Bronchial epithelial cell (primary cell): ENCODE results near the gene CNTF. TPM values are rescaled to one million over a fixed set of nuclear protein-coding genes. Genes with fewer than 3 reads are reported as not detected.
"Not testable (repeated sequence)": the region's sequence is repeated elsewhere in the genome, so short reads cannot be mapped to it uniquely, and the experiment has no call there.

Source experiments
- DNase-seq: peaks from one replicate; pipeline ENCODE4 v3.0.0-alpha.2; 2010; ENCODE audit warnings: low read depth
- FAIRE-seq: peaks from 2 replicates; lab custom pipeline; 2011; peaks lifted over from hg19 to GRCh38; lab: Jason Lieb, UNC
- H3K27me3 ChIP-seq: 2 replicates; pipeline ENCODE4 v1.5.1; 2011; ENCODE audit warnings: low read length; ENCODE audit not compliant: control insufficient read depth, insufficient read depth
- H3K36me3 ChIP-seq: 2 replicates; pipeline ENCODE4 v1.5.1; 2011; ENCODE audit warnings: low read length; ENCODE audit not compliant: control insufficient read depth, insufficient read depth
- H3K4me3 ChIP-seq: 2 replicates; pipeline ENCODE4 v1.5.1; 2011; ENCODE audit warnings: mild to moderate bottlenecking, low read depth, low read length, control low read depth
- CTCF ChIP-seq: IDR thresholded peaks from 2 replicates; pipeline ENCODE4 v1.5.1; 2011; ENCODE audit warnings: mild to moderate bottlenecking, moderate library complexity, low read length, control low read depth, inconsistent platforms; ENCODE audit not compliant: insufficient read depth, severe bottlenecking
- total RNA-seq: library from RNA; depleted of rRNA; stranded (reverse); fragments of >200 nt; gene quantifications from 2 replicates; pipeline ENCODE4 v1.2.1, GENCODE V29; 2014

Gene CNTF
- 2.0 and 2.4 TPM in 2 replicates for total RNA-seq

GRCh38 chr11:58622344-58622743 is at the start of gene CNTF:
Gene CNTF (plus strand): TSS chr11:58622665. CDS start chr11:58622753, 88 bp downstream.
- DNase-seq: no peak
- H3K27me3 ChIP-seq: no peaks in the 10 kb centered on the region
- no peak within 1 kb of the TSS for H3K4me3 ChIP-seq
- no peak for TF ChIP-seq CTCF
- peaks cover 17% of the 10 kb centered on the region for H3K36me3 ChIP-seq
- no peak for FAIRE-seq

GRCh38 chr11:58572906-58573305 is 49.6 kb upstream of the CNTF start:
- H3K27me3 ChIP-seq, DNase-seq, H3K4me3 ChIP-seq, FAIRE-seq, H3K36me3 ChIP-seq: not testable (repeated sequence)

GRCh38 chr11:58573451-58574104 is 48.9 kb upstream of the CNTF start:
- H3K4me3 ChIP-seq: peak overlapping the region; percentile 19
- no peaks in the 10 kb centered on the region for H3K27me3 ChIP-seq
- TF ChIP-seq CTCF: no peak
- FAIRE-seq: no peak
- H3K36me3 ChIP-seq: no peaks in the 10 kb centered on the region
- peak; percentile 93 for DNase-seq

GRCh38 chr11:58574881-58575280 is 47.6 kb upstream of the CNTF start:
- no peak for TF ChIP-seq CTCF
- no peaks in the 10 kb centered on the region for H3K27me3 ChIP-seq
- no peak overlapping the region for H3K4me3 ChIP-seq
- no peaks in the 10 kb centered on the region for H3K36me3 ChIP-seq
- FAIRE-seq (no peak), DNase-seq (peak; percentile 68)

GRCh38 chr11:58575377-58576020 is 47.0 kb upstream of the CNTF start, which contains the start of gene LPXN:
Gene LPXN (minus strand): TSS chr11:58575856. CDS start chr11:58575772, 84 bp downstream.
- no peaks in the 10 kb centered on the region for H3K27me3 ChIP-seq
- TF ChIP-seq CTCF: no peak
- FAIRE-seq: no peak
- H3K36me3 ChIP-seq: no peaks in the 10 kb centered on the region
- peak; percentile 76 for DNase-seq
- H3K4me3 ChIP-seq: no peak within 1 kb of the TSS

GRCh38 chr11:58576887-58577471 is 45.5 kb upstream of the CNTF start:
- no peaks in the 10 kb centered on the region for H3K36me3 ChIP-seq
- DNase-seq: peak; percentile 59
- H3K4me3 ChIP-seq: peak overlapping the region; percentile 99
- no peaks in the 10 kb centered on the region for H3K27me3 ChIP-seq
- no peak for FAIRE-seq
- TF ChIP-seq CTCF: peak; percentile 37
